PFSK-1 (cell line): Measurements from ENCODE around the gene CYP2S1.

ENCODE experiments used
- POLR2AphosphoS5 ChIP-seq: IDR thresholded peaks from 2 replicates; pipeline ENCODE4 v1.6.1; 2012; ENCODE audit warnings: low read depth, mild to moderate bottlenecking, control low read depth, low read length, moderate library complexity
- TAF1 ChIP-seq: IDR thresholded peaks from 2 replicates; pipeline ENCODE4 v1.6.1; 2012; ENCODE audit warnings: low read length, control low read depth, borderline replicate concordance; ENCODE audit not compliant: insufficient read depth

DNA sequence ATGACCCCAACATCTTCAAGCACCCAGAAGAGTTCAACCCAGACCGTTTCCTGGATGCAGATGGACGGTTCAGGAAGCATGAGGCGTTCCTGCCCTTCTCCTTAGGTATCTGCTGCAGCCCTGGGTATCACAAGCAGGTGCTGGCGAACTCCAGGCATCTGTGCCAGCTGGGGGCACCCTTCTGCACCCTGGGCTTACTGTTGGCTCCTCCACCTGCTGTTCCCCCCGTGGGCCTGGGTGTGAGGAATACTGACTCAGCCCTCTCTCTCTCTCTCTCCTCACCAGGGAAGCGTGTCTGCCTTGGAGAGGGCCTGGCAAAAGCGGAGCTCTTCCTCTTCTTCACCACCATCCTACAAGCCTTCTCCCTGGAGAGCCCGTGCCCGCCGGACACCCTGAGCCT, 13.0 kb downstream of the CYP2S1 start:
- TF ChIP-seq POLR2AphosphoS5 (no peak), TAF1 (no peak)
